ENCODE data around the gene NAMPT.

The NAMPT gene

GRCh38 chr7:106282852-106283251 lies 1.9 kb downstream of the NAMPT start:
- H3K9ac ChIP-seq (ENCODE audit: low read length) = no peak overlapping the region
- H3K4me3 ChIP-seq (ENCODE audit: low read length) = peak overlapping the region; percentile 97
- H3K27ac ChIP-seq (ENCODE audit: low read length) = no peak overlapping the region
- no peaks in the 10 kb centered on the region for H3K9me3 ChIP-seq (ENCODE audit: control insufficient read depth, low read depth, low read length)
- no peaks in the 10 kb centered on the region for H3K36me3 ChIP-seq (ENCODE audit: control insufficient read depth, low read depth, low read length)
- H3K4me1 ChIP-seq (ENCODE audit: control insufficient read depth, low read depth, low read length) = peaks cover 18% of the 10 kb centered on the region
- H3K27me3 ChIP-seq (ENCODE audit: control insufficient read depth, insufficient read depth, low read length) = no peaks in the 10 kb centered on the region

GRCh38 chr7:106282390-106282789 lies 2.4 kb downstream of the NAMPT start:
- Histone ChIP-seq H3K9ac (ENCODE audit: low read length) (no peak overlapping the region), H3K4me3 (ENCODE audit: low read length) (no peak overlapping the region)

GRCh38 chr7:106281585-106282318 lies 3.0 kb downstream of the NAMPT start:
- H3K9ac ChIP-seq (ENCODE audit: low read length) = no peak overlapping the region
- no peak overlapping the region for H3K4me3 ChIP-seq (ENCODE audit: low read length)
- peaks cover 1% of the 10 kb centered on the region for H3K36me3 ChIP-seq (ENCODE audit: control insufficient read depth, low read depth, low read length)
- H3K4me1 ChIP-seq (ENCODE audit: control insufficient read depth, low read depth, low read length) = peaks cover 18% of the 10 kb centered on the region
- no peaks in the 10 kb centered on the region for H3K9me3 ChIP-seq (ENCODE audit: control insufficient read depth, low read depth, low read length)
- no peaks in the 10 kb centered on the region for H3K27me3 ChIP-seq (ENCODE audit: control insufficient read depth, insufficient read depth, low read length)
- no peak overlapping the region for H3K27ac ChIP-seq (ENCODE audit: low read length)

More at GRCh38 chr7:106282390-106282789, 2.4 kb downstream of the NAMPT start:
- Histone ChIP-seq H3K27ac (ENCODE audit: low read length) (no peak overlapping the region), H3K36me3 (ENCODE audit: control insufficient read depth, low read depth, low read length) (no peaks in the 10 kb centered on the region), H3K27me3 (ENCODE audit: control insufficient read depth, insufficient read depth, low read length) (no peaks in the 10 kb centered on the region), H3K4me1 (ENCODE audit: control insufficient read depth, low read depth, low read length) (peaks cover 18% of the 10 kb centered on the region), H3K9me3 (ENCODE audit: control insufficient read depth, low read depth, low read length) (no peaks in the 10 kb centered on the region)

GRCh38 chr7:106281127-106281526 lies 3.7 kb downstream of the NAMPT start:
- Histone ChIP-seq H3K9me3 (ENCODE audit: control insufficient read depth, low read depth, low read length) (no peaks in the 10 kb centered on the region), H3K27ac (ENCODE audit: low read length) (no peak overlapping the region), H3K4me3 (ENCODE audit: low read length) (no peak overlapping the region), H3K9ac (ENCODE audit: low read length) (no peak overlapping the region), H3K36me3 (ENCODE audit: control insufficient read depth, low read depth, low read length) (peaks cover 6% of the 10 kb centered on the region), H3K27me3 (ENCODE audit: control insufficient read depth, insufficient read depth, low read length) (no peaks in the 10 kb centered on the region), H3K4me1 (ENCODE audit: control insufficient read depth, low read depth, low read length) (peaks cover 17% of the 10 kb centered on the region)

- Histone ChIP-seq H3K36me3 (ENCODE audit: control insufficient read depth, low read depth, low read length) (peaks cover 13% of the 10 kb centered on the region), H3K4me1 (ENCODE audit: control insufficient read depth, low read depth, low read length) (peaks cover 14% of the 10 kb centered on the region), H3K27ac (ENCODE audit: low read length) (no peak overlapping the region), H3K9ac (ENCODE audit: low read length) (no peak overlapping the region), H3K27me3 (ENCODE audit: control insufficient read depth, insufficient read depth, low read length) (no peaks in the 10 kb centered on the region), H3K9me3 (ENCODE audit: control insufficient read depth, low read depth, low read length) (no peaks in the 10 kb centered on the region), H3K4me3 (ENCODE audit: low read length) (no peak overlapping the region)
These were observed 5.2 kb downstream of the NAMPT start for GRCh38 chr7:106279425-106280197.

- H3K36me3 ChIP-seq (ENCODE audit: control insufficient read depth, low read depth, low read length) = peaks cover 19% of the 10 kb centered on the region
- no peak overlapping the region for H3K9ac ChIP-seq (ENCODE audit: low read length)
- no peak overlapping the region for H3K27ac ChIP-seq (ENCODE audit: low read length)
- H3K4me1 ChIP-seq (ENCODE audit: control insufficient read depth, low read depth, low read length) = peaks cover 14% of the 10 kb centered on the region
- no peaks in the 10 kb centered on the region for H3K27me3 ChIP-seq (ENCODE audit: control insufficient read depth, insufficient read depth, low read length)
- H3K9me3 ChIP-seq (ENCODE audit: control insufficient read depth, low read depth, low read length) = no peaks in the 10 kb centered on the region
- no peak overlapping the region for H3K4me3 ChIP-seq (ENCODE audit: low read length)
These were observed 6.1 kb downstream of the NAMPT start for GRCh38 chr7:106278695-106279094.

- no peaks in the 10 kb centered on the region for H3K9me3 ChIP-seq (ENCODE audit: control insufficient read depth, low read depth, low read length)
- H3K36me3 ChIP-seq (ENCODE audit: control insufficient read depth, low read depth, low read length) = peaks cover 26% of the 10 kb centered on the region
- no peak overlapping the region for H3K4me3 ChIP-seq (ENCODE audit: low read length)
- H3K9ac ChIP-seq (ENCODE audit: low read length) = no peak overlapping the region
- H3K4me1 ChIP-seq (ENCODE audit: control insufficient read depth, low read depth, low read length) = peaks cover 8% of the 10 kb centered on the region
- no peaks in the 10 kb centered on the region for H3K27me3 ChIP-seq (ENCODE audit: control insufficient read depth, insufficient read depth, low read length)
- no peak overlapping the region for H3K27ac ChIP-seq (ENCODE audit: low read length)
These were observed 6.8 kb downstream of the NAMPT start for GRCh38 chr7:106277976-106278375.

- no peaks in the 10 kb centered on the region for H3K27me3 ChIP-seq (ENCODE audit: control insufficient read depth, insufficient read depth, low read length)
- no peak overlapping the region for H3K9ac ChIP-seq (ENCODE audit: low read length)
- no peaks in the 10 kb centered on the region for H3K9me3 ChIP-seq (ENCODE audit: control insufficient read depth, low read depth, low read length)
- H3K27ac ChIP-seq (ENCODE audit: low read length) = no peak overlapping the region
- H3K36me3 ChIP-seq (ENCODE audit: control insufficient read depth, low read depth, low read length) = peaks cover 41% of the 10 kb centered on the region
- no peak overlapping the region for H3K4me3 ChIP-seq (ENCODE audit: low read length)
- H3K4me1 ChIP-seq (ENCODE audit: control insufficient read depth, low read depth, low read length) = peaks cover 3% of the 10 kb centered on the region
These were observed 8.3 kb downstream of the NAMPT start for GRCh38 chr7:106276513-106276912.

- Histone ChIP-seq H3K4me3 (ENCODE audit: low read length) (no peak overlapping the region), H3K27me3 (ENCODE audit: control insufficient read depth, insufficient read depth, low read length) (no peaks in the 10 kb centered on the region), H3K36me3 (ENCODE audit: control insufficient read depth, low read depth, low read length) (peaks cover 72% of the 10 kb centered on the region), H3K9me3 (ENCODE audit: control insufficient read depth, low read depth, low read length) (no peaks in the 10 kb centered on the region), H3K4me1 (ENCODE audit: control insufficient read depth, low read depth, low read length) (no peaks in the 10 kb centered on the region), H3K27ac (ENCODE audit: low read length) (no peak overlapping the region), H3K9ac (ENCODE audit: low read length) (no peak overlapping the region)
These were observed 11.6 kb downstream of the NAMPT start for GRCh38 chr7:106273009-106273668.

- Histone ChIP-seq H3K27ac (ENCODE audit: low read length) (no peak overlapping the region), H3K4me1 (ENCODE audit: control insufficient read depth, low read depth, low read length) (no peaks in the 10 kb centered on the region)
These were observed 14.4 kb downstream of the NAMPT start for GRCh38 chr7:106270122-106270977.

More at GRCh38 chr7:106270122-106270977, 14.4 kb downstream of the NAMPT start:
- Histone ChIP-seq H3K4me3 (ENCODE audit: low read length) (no peak overlapping the region), H3K9me3 (ENCODE audit: control insufficient read depth, low read depth, low read length) (no peaks in the 10 kb centered on the region), H3K9ac (ENCODE audit: low read length) (no peak overlapping the region), H3K27me3 (ENCODE audit: control insufficient read depth, insufficient read depth, low read length) (no peaks in the 10 kb centered on the region), H3K36me3 (ENCODE audit: control insufficient read depth, low read depth, low read length) (peaks cover 90% of the 10 kb centered on the region)

All from iPS-18a (cell line).